WI38 (cell line): ENCODE results near the gene SMARCAL1.

ENCODE experiments used
- H3K4me3 ChIP-seq: 2 replicates; pipeline ENCODE4 v1.5.1; 2011; ENCODE audit warnings: low read depth, mild to moderate bottlenecking, control low read depth, low read length
- CTCF ChIP-seq: IDR thresholded peaks from 2 replicates; pipeline ENCODE4 v1.5.1; 2012; ENCODE audit warnings: low read depth, mild to moderate bottlenecking, control low read depth, low read length

Gene SMARCAL1

GRCh38 chr2:216446343-216446742 is 34.1 kb downstream of the SMARCAL1 start:
- no peak for TF ChIP-seq CTCF
- H3K4me3 ChIP-seq: no peak overlapping the region

- no peak overlapping the region for H3K4me3 ChIP-seq
- TF ChIP-seq CTCF: no peak
Measured at GRCh38 chr2:216447293-216447692, 35.0 kb downstream of the SMARCAL1 start.

GRCh38 chr2:216448829-216449228 is 36.5 kb downstream of the SMARCAL1 start:
- no peak overlapping the region for H3K4me3 ChIP-seq
- TF ChIP-seq CTCF: no peak

- H3K4me3 ChIP-seq: no peak overlapping the region
- TF ChIP-seq CTCF: no peak
Measured at GRCh38 chr2:216450346-216450745, 38.1 kb downstream of the SMARCAL1 start.

- no peak for TF ChIP-seq CTCF
- H3K4me3 ChIP-seq: no peak overlapping the region
Measured at GRCh38 chr2:216450784-216451183, 38.5 kb downstream of the SMARCAL1 start.

- no peak overlapping the region for H3K4me3 ChIP-seq
- no peak for TF ChIP-seq CTCF
Measured at GRCh38 chr2:216453955-216454614, 41.8 kb downstream of the SMARCAL1 start.

GRCh38 chr2:216463148-216463547 is 50.9 kb downstream of the SMARCAL1 start:
- no peak overlapping the region for H3K4me3 ChIP-seq
- no peak for TF ChIP-seq CTCF
